Hepatocyte (in vitro differentiated cells): Measurements from ENCODE around the gene TCN2. TPM values are rescaled to one million over a fixed set of nuclear protein-coding genes. Genes with fewer than 3 reads are reported as not detected.
"Not testable (repeated sequence)": the region's sequence is repeated elsewhere in the genome, so short reads cannot be mapped to it uniquely, and the experiment has no call there.

Experiments
- DNase-seq: peaks from one replicate; pipeline ENCODE4 v3.0.0-alpha.2; 2016; ENCODE audit warnings: low spot score
- H2AFZ ChIP-seq: fragments of 200-600 bp; sonication (generic); 2 replicates; pipeline ENCODE4 v1.6.0; 2016; ENCODE audit warnings: antibody characterized with exemption, mild to moderate bottlenecking
- H3K27ac ChIP-seq: fragments of 200-600 bp; sonication (generic); 2 replicates; pipeline ENCODE4 v1.5.1; 2016; ENCODE audit warnings: mild to moderate bottlenecking
- H3K27me3 ChIP-seq: fragments of 200-600 bp; sonication (generic); 2 replicates; pipeline ENCODE4 v1.6.1; 2016
- H3K36me3 ChIP-seq: fragments of 200-600 bp; sonication (generic); replicated peaks from 2 replicates; pipeline ENCODE4 v1.5.1; 2016; ENCODE audit warnings: low read depth; ENCODE audit not compliant: insufficient read depth
- H3K4me1 ChIP-seq: fragments of 200-600 bp; sonication (generic); 2 replicates; pipeline ENCODE4 v1.5.1; 2016; ENCODE audit warnings: mild to moderate bottlenecking, moderate library complexity; ENCODE audit not compliant: insufficient read depth
- H3K4me2 ChIP-seq: fragments of 200-600 bp; sonication (generic); 2 replicates; pipeline ENCODE4 v1.6.0; 2016
- H3K4me3 ChIP-seq: fragments of 200-600 bp; sonication (generic); 2 replicates; pipeline ENCODE4 v1.5.1; 2016; ENCODE audit warnings: mild to moderate bottlenecking
- H3K79me2 ChIP-seq: fragments of 200-600 bp; sonication (generic); 2 replicates; pipeline ENCODE4 v1.6.0; 2017; ENCODE audit warnings: mild to moderate bottlenecking
- H3K9me2 ChIP-seq: fragments of 200-600 bp; sonication (generic); replicated peaks from 2 replicates; pipeline ENCODE4 v1.6.0; 2017; ENCODE audit warnings: mild to moderate bottlenecking; ENCODE audit not compliant: insufficient read depth
- H3K9me3 ChIP-seq: fragments of 200-600 bp; sonication (generic); 2 replicates; pipeline ENCODE4 v1.5.1; 2016; ENCODE audit warnings: low read depth, mild to moderate bottlenecking
- H4K20me1 ChIP-seq: fragments of 200-600 bp; sonication (generic); 2 replicates; pipeline ENCODE4 v1.6.0; 2016; ENCODE audit warnings: mild to moderate bottlenecking; ENCODE audit not compliant: insufficient read depth, poor library complexity, severe bottlenecking
- EZH2 ChIP-seq: fragments of 200-600 bp; sonication (generic); IDR thresholded peaks from 2 replicates; pipeline ENCODE4 v1.6.1; 2016; ENCODE audit warnings: antibody characterized with exemption, mild to moderate bottlenecking, borderline replicate concordance
- EZH2phosphoT487 ChIP-seq: fragments of 200-600 bp; sonication (generic); IDR thresholded peaks from one replicate; pipeline ENCODE4 v1.6.1; 2018; ENCODE audit warnings: antibody characterized with exemption, mild to moderate bottlenecking, low read depth, moderate library complexity; ENCODE audit not compliant: unreplicated experiment, severe bottlenecking
- WGBS: methylation state at CpG from one replicate; pipeline ENCODE4 v1.1.6; 2016; ENCODE audit warnings: low lambda C conversion rate; ENCODE audit errors: missing lambda C conversion rate; 5-methylcytosine and 5-hydroxymethylcytosine counted together
- polyA plus RNA-seq: library from polyadenylated mRNA; unstranded; fragments of >200 nt; fragmentation: Nextera tagmentation; extraction: Ambion mirVana; gene quantifications from 2 replicates; pipeline ENCODE4 v1.2.1, GENCODE V29; 2016
- total RNA-seq: library from RNA; depleted of rRNA; stranded (reverse); fragments of >200 nt; gene quantifications from 2 replicates; pipeline ENCODE4 v1.2.3, GENCODE V29; 2014
- TF ChIP-seq, protein P1 (sequence below): fragments of 200-600 bp; sonication (generic); IDR thresholded peaks from 2 replicates; pipeline ENCODE4 v1.5.1; 2016; ENCODE audit warnings: antibody characterized with exemption, mild to moderate bottlenecking; ENCODE audit not compliant: poor library complexity

Gene TCN2
- total and polyA plus RNA-seq, 2 experiments from 2014 or later, result 28.8 to 39.3 TPM

DNA sequence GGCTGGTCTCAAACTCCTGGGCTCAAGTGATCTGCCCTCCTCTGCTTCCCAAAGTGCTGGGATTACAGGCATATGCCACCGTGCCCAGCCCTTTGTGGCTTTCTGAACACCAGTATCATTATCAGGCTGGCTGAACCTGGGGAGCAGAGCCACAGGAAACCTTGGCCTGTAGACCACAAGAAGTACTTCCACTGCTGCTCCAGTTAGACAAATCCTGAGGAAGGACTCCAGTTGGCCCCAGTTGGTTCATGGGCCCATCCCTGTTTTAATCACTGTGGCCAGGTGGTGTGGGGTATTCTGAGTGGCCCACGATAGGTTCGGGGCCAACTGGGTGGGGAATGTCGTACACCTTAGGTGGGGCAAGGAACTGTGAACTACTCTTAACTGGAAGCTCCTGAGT, 66.2 kb downstream of the TCN2 start:
- no peak overlapping the region for H3K4me2 ChIP-seq
- H3K4me3 ChIP-seq, result no peak overlapping the region
- TF ChIP-seq, protein P1, sequence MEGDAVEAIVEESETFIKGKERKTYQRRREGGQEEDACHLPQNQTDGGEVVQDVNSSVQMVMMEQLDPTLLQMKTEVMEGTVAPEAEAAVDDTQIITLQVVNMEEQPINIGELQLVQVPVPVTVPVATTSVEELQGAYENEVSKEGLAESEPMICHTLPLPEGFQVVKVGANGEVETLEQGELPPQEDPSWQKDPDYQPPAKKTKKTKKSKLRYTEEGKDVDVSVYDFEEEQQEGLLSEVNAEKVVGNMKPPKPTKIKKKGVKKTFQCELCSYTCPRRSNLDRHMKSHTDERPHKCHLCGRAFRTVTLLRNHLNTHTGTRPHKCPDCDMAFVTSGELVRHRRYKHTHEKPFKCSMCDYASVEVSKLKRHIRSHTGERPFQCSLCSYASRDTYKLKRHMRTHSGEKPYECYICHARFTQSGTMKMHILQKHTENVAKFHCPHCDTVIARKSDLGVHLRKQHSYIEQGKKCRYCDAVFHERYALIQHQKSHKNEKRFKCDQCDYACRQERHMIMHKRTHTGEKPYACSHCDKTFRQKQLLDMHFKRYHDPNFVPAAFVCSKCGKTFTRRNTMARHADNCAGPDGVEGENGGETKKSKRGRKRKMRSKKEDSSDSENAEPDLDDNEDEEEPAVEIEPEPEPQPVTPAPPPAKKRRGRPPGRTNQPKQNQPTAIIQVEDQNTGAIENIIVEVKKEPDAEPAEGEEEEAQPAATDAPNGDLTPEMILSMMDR, result no peak
- TF ChIP-seq EZH2 (no peak), EZH2phosphoT487 (no peak)
- no peaks in the 10 kb centered on the region for H3K9me3 ChIP-seq
- no peak overlapping the region for H3K27ac ChIP-seq
- H3K36me3 ChIP-seq, result no peaks in the 10 kb centered on the region
- H3K9me2 ChIP-seq, result no peaks in the 10 kb centered on the region
- H3K27me3 ChIP-seq, result peaks cover 11% of the 10 kb centered on the region
- no peaks in the 10 kb centered on the region for H3K79me2 ChIP-seq
- H2AFZ ChIP-seq, result no peak overlapping the region
- WGBS, result 94% methylated on average over 4 of the region's 4 CpGs
- no peak for DNase-seq
- no peaks in the 10 kb centered on the region for H4K20me1 ChIP-seq
- no peaks in the 10 kb centered on the region for H3K4me1 ChIP-seq

DNA sequence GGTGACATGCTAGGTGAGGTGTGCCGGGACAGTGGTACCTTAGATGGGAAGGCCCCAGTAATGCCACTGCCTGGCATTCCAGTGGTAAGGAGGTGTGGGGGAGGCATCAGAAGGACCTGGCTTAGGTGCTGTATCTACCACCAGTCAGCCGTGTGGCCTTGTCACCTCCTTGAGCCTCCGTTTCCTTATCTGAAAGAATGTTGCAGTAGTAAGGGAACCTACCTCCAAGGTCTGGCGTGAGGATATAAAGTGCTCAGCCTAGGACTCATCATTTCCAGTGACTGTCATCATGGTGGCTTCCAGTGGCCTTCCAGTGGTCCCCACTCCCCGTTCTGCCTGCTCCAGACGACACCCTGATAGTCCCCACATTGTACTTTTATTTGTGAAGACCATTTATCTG, 67.5 kb downstream of the TCN2 start:
- no peak for TF ChIP-seq EZH2
- TF ChIP-seq EZH2phosphoT487, result no peak
- TF ChIP-seq, protein P1, result no peak
- Histone ChIP-seq H3K79me2 (no peaks in the 10 kb centered on the region), H3K27me3 (peaks cover 7% of the 10 kb centered on the region), H3K9me3 (no peaks in the 10 kb centered on the region), H3K4me1 (no peaks in the 10 kb centered on the region), H3K4me2 (no peak overlapping the region), H2AFZ (no peak overlapping the region), H4K20me1 (no peaks in the 10 kb centered on the region), H3K36me3 (no peaks in the 10 kb centered on the region), H3K27ac (no peak overlapping the region), H3K4me3 (no peak overlapping the region), H3K9me2 (no peaks in the 10 kb centered on the region)
- DNase-seq, result no peak
- WGBS, result 91% methylated on average over 6 of the region's 6 CpGs

DNA sequence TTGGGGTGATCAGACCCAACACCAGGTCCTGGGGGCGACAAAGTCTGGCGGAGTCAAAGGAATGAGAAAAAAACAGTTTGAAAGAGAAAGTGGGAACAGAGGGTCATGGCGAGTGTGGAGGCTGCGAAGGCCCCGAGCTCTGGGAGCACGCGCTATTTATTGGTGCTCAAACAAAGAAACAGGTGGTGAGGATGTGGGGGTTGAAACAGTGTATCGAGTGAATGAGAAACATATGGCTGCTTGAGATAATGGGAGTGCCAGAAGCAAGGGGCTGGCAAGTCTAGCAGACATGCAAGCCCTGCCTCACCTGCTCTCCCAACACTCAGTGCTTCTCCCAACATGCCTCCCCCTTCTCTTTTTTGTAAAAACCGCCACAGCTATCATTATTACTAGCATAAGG, 68.5 kb downstream of the TCN2 start:
- H3K9me2 ChIP-seq, result no peaks in the 10 kb centered on the region
- WGBS, result 65% methylated on average over 9 of the region's 9 CpGs

DNA sequence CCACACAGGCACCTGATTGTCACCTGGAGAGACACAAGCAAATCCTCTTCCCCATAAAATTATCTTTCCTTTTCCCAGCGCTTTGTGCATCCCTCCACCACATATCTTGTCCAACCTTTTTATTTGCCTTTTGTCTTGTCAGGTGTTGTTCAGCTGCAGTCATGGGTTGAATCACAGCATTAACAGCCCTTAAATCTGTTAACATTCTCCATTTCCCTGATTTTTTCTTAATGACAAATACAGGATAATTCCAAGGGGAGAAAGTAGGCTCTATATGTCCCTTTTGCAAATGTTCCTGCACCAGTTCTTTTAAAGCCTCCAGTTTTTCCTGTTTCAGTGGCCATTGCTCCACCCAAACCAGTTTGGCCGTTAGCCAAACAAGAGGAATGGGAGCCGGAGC, 69.6 kb downstream of the TCN2 start:
- not testable (repeated sequence) for DNase-seq, H3K9me2 ChIP-seq, H3K36me3 ChIP-seq, H3K9me3 ChIP-seq, H4K20me1 ChIP-seq, H3K79me2 ChIP-seq, H3K27me3 ChIP-seq, H3K27ac ChIP-seq, H3K4me1 ChIP-seq, H3K4me3 ChIP-seq, H3K4me2 ChIP-seq, H2AFZ ChIP-seq
- 81% methylated on average over 3 of the region's 3 CpGs for WGBS

More for the DNA sequence above, 68.5 kb downstream of the TCN2 start:
- no peaks in the 10 kb centered on the region for H3K79me2 ChIP-seq
- H3K27me3 ChIP-seq, result peaks cover 7% of the 10 kb centered on the region
- no peak for DNase-seq
- no peaks in the 10 kb centered on the region for H3K4me1 ChIP-seq
- H3K27ac ChIP-seq, result no peak overlapping the region
- no peaks in the 10 kb centered on the region for H3K36me3 ChIP-seq
- TF ChIP-seq EZH2 (no peak), EZH2phosphoT487 (no peak)
- TF ChIP-seq, protein P1, result no peak
- no peak overlapping the region for H3K4me2 ChIP-seq
- H2AFZ ChIP-seq, result no peak overlapping the region
- H3K9me3 ChIP-seq, result no peaks in the 10 kb centered on the region
- no peaks in the 10 kb centered on the region for H4K20me1 ChIP-seq
- H3K4me3 ChIP-seq, result no peak overlapping the region

Other genes starting within 250 kb of the TCN2 start
- gene RNF215, start 219.8 kb upstream of the TCN2 start, total RNA-seq, result 12.6 and 18.1 TPM in 2 replicates
- 7.2 and 10.4 TPM in 2 replicates for gene RNF215, start 219.8 kb upstream of the TCN2 start, polyA plus RNA-seq
- gene SEC14L2, start 210.2 kb upstream of the TCN2 start, total RNA-seq, result 3.9 and 9.9 TPM in 2 replicates
- 9.0 and 10.9 TPM in 2 replicates for gene SEC14L2, start 210.2 kb upstream of the TCN2 start, polyA plus RNA-seq
- gene MTFP1, start 181.4 kb upstream of the TCN2 start, total RNA-seq, result 10.3 and 16.3 TPM in 2 replicates
- 22.3 and 24.3 TPM in 2 replicates for gene MTFP1, start 181.4 kb upstream of the TCN2 start, polyA plus RNA-seq
- gene SEC14L3, start 135.2 kb upstream of the TCN2 start, total RNA-seq, result not detected in 2 replicates
- gene SEC14L3, start 135.2 kb upstream of the TCN2 start, polyA plus RNA-seq, result not detected in 2 replicates
- gene SEC14L4, start 101.5 kb upstream of the TCN2 start, total RNA-seq, result not detected in 2 replicates
- gene SEC14L4, start 101.5 kb upstream of the TCN2 start, polyA plus RNA-seq, result not detected in 2 replicates
- 0.07 and 0.36 TPM in 2 replicates for gene SEC14L6, start 60.4 kb upstream of the TCN2 start, total RNA-seq
- gene SEC14L6, start 60.4 kb upstream of the TCN2 start, polyA plus RNA-seq, result 0.39 TPM in 1 of 2 replicates, not detected in the other
- 11.4 and 13.0 TPM in 2 replicates for gene GAL3ST1, start 32.5 kb upstream of the TCN2 start, total RNA-seq
- 17.1 and 25.5 TPM in 2 replicates for gene GAL3ST1, start 32.5 kb upstream of the TCN2 start, polyA plus RNA-seq
- gene PES1, start 15.3 kb upstream of the TCN2 start, total RNA-seq, result 42.4 and 45.8 TPM in 2 replicates
- 54.7 and 59.5 TPM in 2 replicates for gene PES1, start 15.3 kb upstream of the TCN2 start, polyA plus RNA-seq
- gene SLC35E4, start 28.6 kb downstream of the TCN2 start, total RNA-seq, result 1.4 and 3.1 TPM in 2 replicates
- gene SLC35E4, start 28.6 kb downstream of the TCN2 start, polyA plus RNA-seq, result 5.5 and 5.8 TPM in 2 replicates
- gene DUSP18, start 60.7 kb downstream of the TCN2 start, total RNA-seq, result 7.7 and 10.4 TPM in 2 replicates
- gene DUSP18, start 60.7 kb downstream of the TCN2 start, polyA plus RNA-seq, result 7.9 and 11.2 TPM in 2 replicates
- 18.8 and 23.0 TPM in 2 replicates for gene OSBP2, start 87.7 kb downstream of the TCN2 start, total RNA-seq
- 22.4 and 25.5 TPM in 2 replicates for gene OSBP2, start 87.7 kb downstream of the TCN2 start, polyA plus RNA-seq